GM21447 (cell line): ENCODE measurements around the gene UCK2.

ENCODE experiments used
- ATAC-seq: cut with Tn5 transposase; IDR thresholded peaks from one replicate; pipeline ENCODE4 v1.9.1; 2021; ENCODE audit not compliant: unreplicated experiment

The UCK2 gene

DNA sequence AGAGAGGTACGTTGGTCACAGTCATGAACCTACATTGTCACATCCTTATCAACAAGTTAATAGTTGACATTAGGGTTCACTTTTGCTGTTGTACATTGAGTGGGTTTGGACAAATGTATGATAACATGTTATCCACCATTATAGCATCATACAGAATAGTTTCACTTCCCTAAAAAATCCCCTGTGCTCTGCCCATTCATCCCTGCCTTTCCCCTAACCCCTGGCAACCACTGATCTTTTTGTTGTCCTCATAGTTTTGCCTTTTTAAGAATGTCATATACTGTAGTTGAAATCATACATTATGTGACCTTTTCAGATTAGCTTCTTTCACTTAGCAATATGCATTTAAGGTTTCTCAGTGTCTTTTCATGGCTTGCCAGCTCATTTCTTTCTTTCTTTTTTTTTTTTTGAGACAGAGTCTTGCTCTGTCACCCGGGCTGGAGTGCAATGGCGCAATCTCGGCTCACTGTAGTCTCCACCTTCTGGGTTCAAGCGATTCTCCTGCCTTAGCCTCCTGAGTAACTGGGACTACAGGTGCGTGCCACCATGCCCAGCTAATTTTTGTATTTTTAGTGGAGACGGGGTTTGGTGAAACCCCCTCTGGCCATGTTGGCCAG, 50.6 kb downstream of the UCK2 start:
- ATAC-seq: peak; percentile 59

DNA sequence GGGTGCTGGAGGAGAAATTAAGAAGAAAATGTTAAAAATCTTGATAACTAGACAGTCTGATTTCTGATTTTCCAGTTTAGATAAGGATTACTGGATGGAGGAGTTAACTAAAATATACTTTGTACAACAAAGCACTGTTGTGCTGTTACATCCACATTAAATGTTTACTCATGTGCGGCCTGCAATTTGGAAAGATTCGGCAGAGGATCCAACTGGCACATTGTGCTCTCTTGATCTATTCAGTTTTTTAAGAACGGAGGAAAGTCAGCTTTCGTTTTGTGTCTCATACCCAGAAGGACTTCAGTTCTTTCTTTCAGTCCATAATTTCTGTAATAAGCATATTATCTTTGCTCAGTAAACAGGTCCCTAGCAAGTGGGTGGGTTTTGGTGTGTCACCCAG, 52.5 kb downstream of the UCK2 start:
- ATAC-seq: no peak

DNA sequence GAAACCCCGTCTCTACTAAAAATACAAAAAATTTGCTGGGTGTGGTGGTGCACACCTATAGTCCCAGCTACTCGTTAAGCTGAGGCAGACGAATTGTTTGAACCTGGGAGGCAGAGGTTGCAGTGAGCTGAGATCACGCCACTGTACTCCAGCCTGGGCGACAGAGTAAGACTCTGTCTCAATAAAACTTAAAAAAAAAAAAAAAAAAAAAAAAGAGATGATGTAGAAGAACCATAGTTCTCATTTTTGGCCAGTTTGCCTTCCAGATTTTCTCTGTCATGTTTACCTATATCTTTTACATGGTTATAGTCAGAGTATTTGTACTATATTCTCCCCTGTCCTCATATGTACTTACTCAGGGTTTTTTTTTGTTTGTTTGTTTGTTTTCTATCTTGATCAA, 53.6 kb downstream of the UCK2 start:
- ATAC-seq: no peak

DNA sequence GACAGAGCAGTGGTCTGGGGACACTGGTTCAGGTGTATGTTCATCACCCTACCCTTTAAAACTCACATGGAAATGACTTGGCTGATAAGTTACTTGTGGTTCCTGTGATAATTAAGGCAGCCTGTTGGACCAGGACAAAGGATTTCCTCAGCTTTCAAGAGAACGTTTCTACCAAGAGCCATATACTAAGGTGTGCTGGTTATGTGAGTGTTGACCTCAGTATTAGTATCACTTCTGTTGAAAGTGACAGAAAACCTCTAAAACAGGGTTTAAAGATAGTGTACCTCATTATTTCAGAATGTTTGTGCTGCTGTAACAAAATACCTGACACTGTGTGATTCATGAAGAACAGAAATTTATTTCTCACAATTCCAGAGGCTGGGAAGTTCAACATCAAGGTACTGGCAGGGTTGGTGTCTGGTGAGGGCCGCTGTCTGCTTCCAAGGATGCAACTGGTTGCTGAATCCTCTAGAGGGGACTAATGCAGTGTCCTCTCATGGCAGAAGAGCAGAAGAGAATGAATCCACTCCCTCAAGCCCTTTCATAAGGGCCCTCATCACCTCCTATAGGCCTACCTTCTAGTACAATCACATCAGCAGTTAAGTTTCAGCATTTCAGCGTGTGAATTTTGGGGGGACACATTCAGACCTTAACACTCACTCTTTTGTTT, 54.9 kb downstream of the UCK2 start:
- no peak for ATAC-seq

DNA sequence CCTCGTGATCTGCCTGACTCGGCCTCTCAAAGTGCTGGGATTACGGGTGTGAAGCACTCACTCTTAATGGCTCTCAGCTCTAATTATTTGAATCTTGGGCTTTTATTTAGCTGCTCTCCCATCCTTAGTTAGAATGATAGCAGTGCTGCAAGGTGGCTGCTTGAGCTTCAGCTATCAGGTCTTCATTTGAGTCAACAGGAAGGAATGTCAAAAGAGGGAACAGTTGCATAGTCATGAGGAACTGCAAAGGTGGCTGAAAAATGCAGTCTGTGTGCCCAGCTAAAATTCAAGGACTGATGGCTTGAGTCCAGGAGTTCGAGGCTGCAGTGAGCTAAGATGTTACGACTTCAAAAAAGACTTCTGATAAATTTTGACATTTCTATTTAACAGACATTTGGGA, 55.6 kb downstream of the UCK2 start:
- no peak for ATAC-seq

DNA sequence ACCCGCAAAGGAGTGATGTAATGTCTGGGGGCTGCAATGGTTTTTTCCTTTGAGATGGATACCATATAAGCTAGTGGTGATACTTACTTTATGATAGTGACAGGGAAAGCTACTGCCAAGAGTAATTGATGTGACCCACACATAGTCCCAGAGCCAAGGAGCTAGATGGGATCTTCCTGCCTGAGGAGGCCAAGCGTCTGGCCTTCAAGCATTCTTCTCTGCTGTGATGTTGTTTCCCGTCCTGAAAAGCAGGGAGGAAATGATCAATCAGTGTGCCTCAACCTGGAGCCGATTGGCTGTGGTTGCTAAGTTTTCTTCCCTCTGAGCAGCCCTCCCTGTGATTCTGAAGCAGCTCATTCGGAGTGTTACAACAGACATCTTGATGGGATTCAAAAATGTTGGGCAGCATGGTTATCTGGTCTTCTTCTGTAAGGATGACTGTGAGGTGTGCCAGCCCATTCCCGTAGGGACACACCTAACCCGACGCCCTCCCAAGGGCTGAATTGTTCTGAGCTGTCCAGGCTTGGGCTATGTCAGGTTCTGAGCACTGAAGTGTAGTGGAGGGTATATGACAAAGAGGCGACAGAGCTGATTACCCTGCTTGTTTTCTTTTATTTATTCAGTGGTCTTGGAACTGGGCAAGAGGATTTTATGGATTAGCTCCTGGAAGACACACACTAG, 56.7 kb downstream of the UCK2 start:
- no peak for ATAC-seq

DNA sequence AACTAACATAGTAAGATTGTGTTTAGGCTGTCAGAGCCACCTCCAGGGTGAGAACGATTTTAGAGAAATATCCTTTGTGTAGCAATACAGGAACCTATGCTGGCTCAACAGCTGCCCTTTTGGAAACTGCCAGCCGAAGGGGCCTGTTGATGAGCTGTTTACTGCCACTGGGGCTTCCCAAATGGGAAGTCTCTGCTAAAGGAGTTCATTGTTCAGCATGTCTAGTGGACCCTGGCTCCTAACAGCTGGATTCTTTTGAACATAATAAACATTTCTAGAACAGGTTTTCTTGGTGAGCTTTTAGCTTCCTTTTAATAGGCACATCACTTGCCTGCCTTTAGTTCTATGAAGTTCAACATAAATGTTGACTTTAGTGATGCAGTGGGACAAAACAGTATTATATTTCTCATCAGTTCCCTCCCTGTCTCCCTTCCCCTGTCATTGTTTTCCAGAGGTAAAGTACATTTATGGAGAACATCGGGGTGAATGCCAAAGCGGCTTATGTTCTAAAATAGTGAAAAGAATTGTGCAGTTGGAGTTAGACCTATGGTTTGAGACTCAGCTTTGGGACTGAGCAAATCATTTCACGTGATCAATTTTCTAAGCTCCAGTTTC, 57.4 kb downstream of the UCK2 start:
- no peak for ATAC-seq

DNA sequence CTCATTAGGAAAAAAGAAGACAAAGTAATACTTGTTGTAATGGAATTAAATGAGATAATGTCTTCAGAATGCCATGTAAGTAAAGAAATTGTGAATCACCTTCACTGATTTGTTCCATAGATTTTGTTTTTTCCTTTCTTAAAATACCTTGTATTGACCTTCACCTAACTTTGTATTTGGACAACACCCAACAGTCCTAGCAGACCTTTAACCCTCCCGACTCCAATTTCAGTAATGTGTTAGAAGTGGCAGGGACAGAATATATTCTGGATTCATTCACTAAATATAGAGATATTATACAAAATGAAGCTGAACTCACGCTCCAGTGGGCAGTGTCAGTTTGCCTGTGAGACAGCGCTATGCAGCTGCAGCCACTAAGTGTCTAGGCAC, 57.9 kb downstream of the UCK2 start:
- no peak for ATAC-seq

DNA sequence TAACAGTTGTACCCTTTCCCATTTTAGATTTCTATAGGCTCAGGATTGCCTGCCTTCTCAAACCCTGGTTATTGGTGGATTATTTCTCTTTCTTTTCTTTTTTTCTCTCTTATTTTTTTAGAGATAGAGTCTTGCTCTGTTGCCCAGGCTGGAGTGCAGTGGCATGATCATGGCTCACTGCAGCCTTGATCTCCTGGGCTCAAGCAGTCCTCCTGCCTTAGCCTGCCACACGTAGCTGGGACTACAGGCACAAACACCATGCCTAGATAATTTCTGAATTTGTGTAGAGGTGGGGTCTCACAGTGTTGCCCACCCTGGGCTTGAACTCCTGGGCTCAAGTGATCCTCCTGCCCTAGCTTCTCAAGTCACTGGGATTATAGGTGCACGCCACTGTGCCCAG, 58.8 kb downstream of the UCK2 start:
- no peak for ATAC-seq

DNA sequence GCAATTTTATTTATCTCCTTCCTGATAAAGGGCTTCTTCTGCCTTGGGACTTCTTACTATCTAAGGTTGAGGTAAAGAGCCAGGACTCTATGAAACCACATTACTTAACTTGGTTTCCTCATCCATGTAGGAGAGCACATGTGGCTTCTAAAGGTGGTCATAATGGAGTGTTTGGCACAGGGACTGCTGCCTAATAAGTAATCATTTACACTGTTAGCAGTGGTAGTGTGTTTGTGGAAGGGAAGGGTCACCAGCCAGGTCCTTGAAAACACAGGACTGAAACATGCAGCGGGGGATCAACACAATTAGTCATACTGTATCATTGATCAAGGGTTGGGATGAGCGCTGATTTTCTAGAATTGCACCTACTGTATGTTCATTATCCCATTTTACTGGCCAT, 59.6 kb downstream of the UCK2 start:
- no peak for ATAC-seq

DNA sequence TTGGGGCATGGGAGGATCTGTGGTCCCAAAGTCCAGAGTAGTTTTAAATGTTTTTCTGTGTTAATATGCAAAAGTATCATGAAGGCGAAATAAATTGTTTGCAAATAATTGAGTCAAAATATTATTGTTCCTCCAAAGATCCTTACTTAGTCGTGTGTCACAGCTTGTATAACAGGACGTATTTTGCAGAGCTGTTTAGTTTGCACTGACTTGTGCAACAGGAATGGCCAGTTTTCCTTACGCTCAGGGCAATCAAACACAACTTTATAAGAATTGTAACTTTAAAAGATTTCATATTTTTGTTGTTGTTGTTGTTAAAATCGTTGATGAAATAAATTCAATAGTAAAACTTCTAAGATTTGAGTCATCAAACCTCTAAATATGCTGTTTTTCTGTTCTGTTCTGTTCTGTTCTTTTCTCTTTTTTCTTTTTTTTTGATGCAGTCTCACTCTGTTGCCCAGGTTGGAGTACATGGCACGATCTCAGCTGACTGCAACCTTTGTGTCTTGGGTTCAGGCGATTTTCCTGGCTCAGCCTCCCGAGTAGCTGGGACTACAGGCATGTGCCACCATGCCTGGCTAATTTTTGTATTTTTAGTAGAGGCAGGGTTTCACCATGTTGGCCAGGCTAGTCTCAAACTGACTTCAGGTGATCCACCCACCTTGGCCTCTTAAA, 60.6 kb downstream of the UCK2 start:
- no peak for ATAC-seq

DNA sequence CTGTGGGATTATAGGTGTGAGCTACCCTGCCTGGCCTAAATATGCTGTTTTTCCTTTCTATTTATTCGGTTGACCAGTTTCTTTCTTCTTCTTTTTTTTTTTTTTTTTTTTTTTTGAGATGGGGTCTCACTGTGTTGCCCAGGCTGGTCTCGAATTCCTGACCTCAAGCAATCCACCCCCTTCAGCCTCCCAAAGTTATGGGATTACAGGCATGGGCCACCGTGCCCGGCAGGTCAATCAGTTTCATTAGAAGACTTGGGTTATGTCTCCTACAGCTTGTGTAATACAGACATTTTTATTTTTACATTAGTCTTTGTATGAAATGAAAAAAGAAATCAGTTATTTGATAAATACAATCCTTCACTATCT, 61.1 kb downstream of the UCK2 start:
- ATAC-seq: no peak

DNA sequence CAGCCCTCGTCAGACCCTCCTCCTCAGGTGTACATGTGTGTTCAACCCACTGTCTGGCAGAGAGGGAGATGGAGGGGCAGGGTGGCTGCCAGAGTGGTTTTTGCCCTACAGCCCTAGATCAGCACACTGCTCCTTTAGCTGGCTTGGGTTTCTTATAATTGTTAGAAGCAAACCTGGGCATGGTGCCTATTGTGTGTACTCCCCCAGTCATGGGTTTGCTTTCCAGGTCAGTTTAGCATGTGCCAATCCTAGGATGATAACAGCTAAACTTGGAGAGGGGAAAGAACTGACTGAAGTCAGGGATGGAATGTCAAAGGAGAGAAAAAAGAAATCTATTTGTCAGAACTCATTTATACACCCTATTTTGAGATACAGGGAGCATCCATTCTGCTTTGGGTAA, 63.3 kb downstream of the UCK2 start:
- no peak for ATAC-seq

DNA sequence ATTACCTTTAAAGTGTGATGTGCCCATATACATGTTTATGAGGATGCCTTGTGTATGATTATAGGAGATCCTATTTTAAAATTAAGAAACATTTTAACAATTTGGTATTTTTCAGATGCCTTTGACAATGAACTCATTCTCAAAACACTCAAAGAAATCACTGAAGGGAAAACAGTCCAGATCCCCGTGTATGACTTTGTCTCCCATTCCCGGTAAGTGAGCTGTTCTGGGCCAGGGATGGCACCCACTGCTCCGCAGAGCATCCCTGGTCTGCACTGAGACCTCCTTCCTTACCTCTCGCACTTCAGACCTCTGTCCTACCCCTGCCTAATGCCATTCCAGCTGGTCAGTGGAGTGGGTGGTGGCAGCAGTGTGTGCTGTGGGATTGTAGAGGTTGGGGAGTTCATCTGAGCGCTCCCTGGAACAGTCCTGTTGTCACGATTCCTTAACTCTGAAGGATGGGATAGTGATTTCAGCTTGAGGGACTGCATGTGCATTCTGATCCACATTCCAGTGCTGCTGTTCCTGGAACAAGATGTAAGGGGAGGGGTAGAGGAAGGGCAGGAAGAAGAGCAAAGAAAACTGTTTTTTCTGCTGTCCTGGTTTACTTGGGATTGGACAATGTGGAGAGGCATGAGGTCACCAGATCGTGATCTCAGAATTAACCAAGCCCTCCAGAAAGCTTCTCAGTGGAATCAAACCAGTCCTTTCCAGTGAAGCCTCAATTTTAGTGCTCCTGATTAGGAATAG, 63.9 kb downstream of the UCK2 start:
- no peak for ATAC-seq

DNA sequence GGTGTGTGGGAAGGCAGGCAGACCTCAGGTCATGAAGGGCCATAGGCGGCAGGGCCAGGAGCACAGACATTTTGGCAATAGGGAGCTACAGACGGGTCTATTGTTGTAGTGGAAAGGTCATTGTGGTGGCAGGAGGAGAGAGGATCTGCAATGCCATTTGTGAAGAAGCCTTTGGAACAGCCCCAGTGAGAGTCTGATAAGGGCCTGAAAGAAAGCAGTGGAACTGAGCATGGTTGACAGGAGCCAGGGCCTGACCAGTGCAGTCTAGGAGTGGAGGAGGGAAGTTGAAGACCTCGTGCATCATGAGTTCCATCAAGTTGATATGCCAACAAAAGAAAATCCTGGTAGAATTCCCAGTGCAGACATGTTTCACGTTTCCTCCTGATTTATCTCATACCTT, 65.5 kb downstream of the UCK2 start:
- no peak for ATAC-seq

DNA sequence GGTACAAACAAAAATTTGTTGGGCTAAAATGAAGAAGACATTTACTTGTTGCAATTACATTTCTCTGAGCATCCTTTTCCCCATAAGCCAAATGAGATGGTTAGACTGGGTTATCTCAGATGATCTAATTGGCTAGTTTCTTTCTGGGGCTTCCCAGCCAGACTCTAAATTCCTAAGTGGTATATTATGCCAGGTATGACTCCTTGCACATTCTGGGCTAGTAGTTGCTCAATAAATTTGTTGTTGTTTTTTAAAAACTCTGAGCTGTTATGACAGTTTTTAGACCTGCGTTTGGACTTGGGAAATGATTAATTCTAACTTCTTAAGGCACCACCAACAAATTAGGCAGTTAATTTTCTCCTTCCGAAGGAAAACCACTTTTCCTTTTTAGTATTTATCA, 66.1 kb downstream of the UCK2 start:
- no peak for ATAC-seq

DNA sequence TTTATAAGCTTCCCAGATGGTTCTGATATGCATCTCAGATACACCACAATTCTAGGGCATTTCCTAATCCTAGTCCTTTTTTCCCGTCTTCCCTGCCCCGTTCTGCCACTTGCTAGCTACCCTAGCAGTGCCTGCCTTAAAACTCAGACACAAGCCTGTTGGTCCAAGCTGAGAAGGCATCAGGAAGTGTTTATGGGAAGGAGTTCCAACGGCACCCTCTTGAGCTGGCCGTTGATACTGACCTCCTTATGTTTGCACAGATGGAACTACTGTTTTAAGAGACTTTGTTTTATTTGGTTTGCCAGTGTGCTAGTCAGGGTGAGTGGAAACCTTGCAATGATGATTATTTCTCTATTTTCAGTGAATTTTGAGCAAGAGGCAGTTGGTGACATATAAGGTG, 67.2 kb downstream of the UCK2 start:
- ATAC-seq: no peak

DNA sequence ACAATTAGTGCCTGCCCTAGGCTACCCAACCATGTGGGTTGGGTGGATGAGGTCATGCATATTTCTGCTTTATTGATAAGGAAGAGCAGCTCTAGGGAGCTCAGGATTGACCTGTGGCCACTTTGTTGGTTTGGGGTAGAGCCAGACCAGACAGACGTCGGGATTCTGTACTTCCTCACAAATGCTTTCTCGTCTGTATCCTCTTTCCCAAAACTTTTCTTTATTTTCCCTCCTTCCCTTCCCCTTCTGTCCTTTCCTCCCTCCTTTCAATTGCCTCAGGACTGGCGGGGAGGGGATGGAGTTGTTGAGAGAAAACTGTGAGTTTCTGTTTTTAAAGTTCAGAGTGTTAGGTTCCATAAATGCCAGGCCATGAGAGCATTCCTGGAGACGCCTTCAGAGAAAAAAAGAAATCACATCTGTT, 68.0 kb downstream of the UCK2 start:
- no peak for ATAC-seq

DNA sequence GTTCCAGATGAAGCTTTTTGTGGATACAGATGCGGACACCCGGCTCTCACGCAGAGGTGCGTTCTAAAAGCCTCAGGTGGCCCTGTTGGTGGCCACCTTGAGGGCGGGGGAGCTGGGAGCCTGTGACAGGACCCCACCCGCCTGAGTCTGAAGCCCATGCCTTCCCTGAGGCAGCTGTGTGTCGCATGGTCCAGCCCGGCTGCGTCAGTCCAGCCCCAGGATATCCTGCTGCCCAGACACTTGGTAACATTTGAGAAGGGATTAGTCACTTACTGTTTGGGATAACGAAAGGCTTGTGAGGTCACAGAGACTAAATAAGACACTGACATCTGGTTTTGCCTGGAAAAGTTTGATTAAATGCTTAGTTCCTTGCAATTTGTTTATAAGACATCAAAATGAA, 68.9 kb downstream of the UCK2 start:
- ATAC-seq: no peak

DNA sequence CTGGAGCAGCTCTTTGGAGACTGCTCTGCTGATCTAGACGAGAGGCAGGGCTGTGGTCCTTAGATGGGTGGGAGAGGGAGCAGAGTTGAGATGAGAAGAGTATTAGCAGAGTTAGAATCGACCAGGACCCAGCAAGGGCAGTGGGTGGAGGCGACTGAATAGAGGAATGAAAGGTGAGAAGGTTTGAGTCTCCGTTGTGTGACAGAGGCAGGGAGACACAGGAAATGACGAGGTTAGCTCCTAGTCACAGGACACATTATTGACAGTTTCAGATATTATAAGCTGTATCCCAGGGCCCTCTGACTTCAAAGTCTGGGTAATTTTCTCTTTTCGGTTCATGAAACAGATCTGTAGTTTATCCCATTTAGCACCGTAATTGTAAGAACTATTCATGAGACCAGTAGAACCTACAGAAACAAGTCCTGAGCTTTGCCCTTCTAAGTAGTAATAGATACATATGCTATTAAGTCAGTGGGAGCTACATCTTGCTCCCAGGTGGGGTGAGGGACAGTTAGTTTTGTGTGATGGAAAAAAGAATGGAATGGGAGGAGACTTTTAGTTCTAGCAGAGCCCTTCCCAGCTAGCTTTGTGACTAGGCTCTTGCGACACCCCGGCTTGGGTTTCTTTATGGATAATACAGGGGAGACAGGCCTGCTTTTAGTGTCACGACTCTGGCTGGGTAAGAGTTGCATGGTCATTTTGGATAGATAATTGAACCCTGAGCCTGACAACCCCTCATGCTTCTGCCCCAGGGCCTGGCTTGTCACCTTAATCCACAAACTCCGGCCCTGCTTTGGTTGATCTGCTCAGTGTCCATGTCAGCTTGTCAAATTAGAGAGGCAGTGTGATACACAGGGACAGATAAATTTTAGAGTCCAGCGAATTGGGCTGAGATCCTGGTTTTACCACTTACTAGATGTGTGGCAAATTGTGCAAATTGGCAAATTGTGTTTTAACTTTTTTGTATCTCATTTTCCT, 70.2 kb downstream of the UCK2 start:
- no peak for ATAC-seq
